Caco-2 (cell line): ENCODE data around the gene ZBED5. TPM values are rescaled to one million over a fixed set of nuclear protein-coding genes. Genes with fewer than 3 reads are reported as not detected.

Experiments used
- BruUV-seq: library from RNA; stranded (reverse); fragments of 400-500 nt; replicated peaks from 2 replicates; lab custom pipeline; 2021; lab: Mats Ljungman, UMichigan
- CTCF ChIA-PET: fragments of 300-600 bp; sonication (Branson Sonifier 250); formaldehyde crosslinking; loops from one replicate; lab custom pipeline; 2022; ENCODE audit warnings: antibody characterized with exemption; lab: Charles Lee
- POLR2A ChIA-PET: fragments of 300-600 bp; sonication (Branson Sonifier 250); formaldehyde crosslinking; loops from one replicate; lab custom pipeline; 2022; ENCODE audit warnings: antibody characterized with exemption; lab: Charles Lee
- DNase-seq, 2 experiments: peaks; one replicate each; pipeline versions ENCODE4 v3.0.0 to v3.0.0-alpha.2; 2020 to 2022
- H3K27me3 ChIP-seq: replicated peaks from 2 replicates; pipeline ENCODE4 v1.6.0; 2011; ENCODE audit warnings: low read length; ENCODE audit not compliant: control insufficient read depth, insufficient read depth
- H3K36me3 ChIP-seq: 2 replicates; pipeline ENCODE4 v1.5.1; 2011; ENCODE audit warnings: low read length; ENCODE audit not compliant: control insufficient read depth, insufficient read depth
- H3K4me1 ChIP-seq: fragments of 250-450 bp; sonication (Bioruptor Pico); 2 replicates; pipeline ENCODE4 v1.5.1; 2020; ENCODE audit warnings: mild to moderate bottlenecking
- H3K4me3 ChIP-seq: 2 replicates; pipeline ENCODE4 v1.5.1; 2011; ENCODE audit warnings: low read depth, mild to moderate bottlenecking, control low read depth, low read length
- H3K9me3 ChIP-seq: fragments of 250-450 bp; sonication (Bioruptor Pico); 2 replicates; pipeline ENCODE4 v1.5.1; 2020; ENCODE audit warnings: mild to moderate bottlenecking, moderate library complexity
- H3K27ac Mint-ChIP-seq: one replicate; pipeline ENCODE4 v1.8.0; 2022; ENCODE audit warnings: mixed read lengths; ENCODE audit not compliant: unreplicated experiment
- H3K27me3 Mint-ChIP-seq: one replicate; pipeline ENCODE4 v1.8.0; 2022; ENCODE audit warnings: mixed read lengths; ENCODE audit not compliant: insufficient read depth, unreplicated experiment
- H3K36me3 Mint-ChIP-seq: one replicate; pipeline ENCODE4 v1.8.0; 2022; ENCODE audit warnings: mild to moderate bottlenecking, mixed read lengths; ENCODE audit not compliant: insufficient read depth, unreplicated experiment
- H3K4me1 Mint-ChIP-seq: one replicate; pipeline ENCODE4 v1.8.0; 2022; ENCODE audit warnings: low read depth, mixed read lengths; ENCODE audit not compliant: unreplicated experiment
- H3K4me3 Mint-ChIP-seq: one replicate; pipeline ENCODE4 v1.8.0; 2022; ENCODE audit warnings: mild to moderate bottlenecking, moderate library complexity, mixed read lengths; ENCODE audit not compliant: unreplicated experiment
- H3K9me3 Mint-ChIP-seq: one replicate; pipeline ENCODE4 v1.8.0; 2022; ENCODE audit warnings: mixed read lengths; ENCODE audit not compliant: unreplicated experiment
- intact Hi-C: fragments of 100-400 bp; cut with micrococcal nuclease; formaldehyde crosslinking; loops from one replicate; pipeline ENCODE4 v1.10.0; 2022; ENCODE audit not compliant: unreplicated experiment
- total RNA-seq: library from RNA; stranded (reverse); gene quantifications from 2 replicates; pipeline ENCODE4 v1.2.3, GENCODE V29; 2022
- TF ChIP-seq, protein P1 (sequence below), 2 experiments: fragments of 200-600 bp in 1 of 2; IDR thresholded peaks; 1 replicate in 1 of 2; 2 replicates in 1 of 2; pipeline versions ENCODE4 v1.5.1 to v1.8.0; 2011 to 2022; ENCODE audit warnings: antibody characterized with exemption in 1 of 2, control low read depth in 1 of 2, inconsistent platforms in 1 of 2, low read depth in 1 of 2, low read length in 1 of 2, mild to moderate bottlenecking in 1 of 2, moderate library complexity in 1 of 2; ENCODE audit not compliant: insufficient read depth in 1 of 2, severe bottlenecking in 1 of 2, unreplicated experiment in 1 of 2

Gene ZBED5
- total RNA-seq, 1 experiment from 2014 or later = 53.2 TPM

DNA sequence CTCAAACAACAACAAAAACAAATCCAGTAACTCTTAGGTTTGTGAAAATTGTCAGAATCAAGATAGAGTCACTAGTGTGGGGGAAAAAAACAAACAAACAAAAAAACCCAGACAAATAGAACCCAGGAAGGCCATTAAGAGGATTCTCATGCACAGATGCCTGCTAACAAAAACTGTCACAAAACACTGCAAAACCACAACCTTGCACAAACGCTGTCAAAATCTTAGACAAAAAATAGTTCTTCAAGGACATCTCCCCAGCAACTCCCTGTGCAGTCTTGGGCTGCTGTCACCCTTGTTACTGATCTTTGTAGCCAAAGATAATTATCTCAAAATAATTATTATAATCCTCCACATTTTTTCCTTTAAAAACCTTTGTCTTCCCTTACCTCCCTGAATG lies 4.6 kb upstream of the ZBED5 start:
- no peaks in the 10 kb centered on the region for H3K9me3 Mint-ChIP-seq
- peaks cover 14% of the 10 kb centered on the region for H3K4me1 Mint-ChIP-seq
- Histone ChIP-seq H3K36me3 (no peaks in the 10 kb centered on the region), H3K4me1 (peaks cover 5% of the 10 kb centered on the region; the same call in 1 of the 2 replicates), H3K4me3 (no peak overlapping the region), H3K9me3 (no peaks in the 10 kb centered on the region), H3K27me3 (no peaks in the 10 kb centered on the region)
- CTCF ChIA-PET = interaction anchor here (0.6 kb wide), 1 partner anchor 16 kb away, joined by 4 read pairs; no protein-coding TSS in a partner anchor
- no peak overlapping the region for H3K4me3 Mint-ChIP-seq
- peaks cover 10% of the 10 kb centered on the region for H3K36me3 Mint-ChIP-seq
- TF ChIP-seq, protein P1, sequence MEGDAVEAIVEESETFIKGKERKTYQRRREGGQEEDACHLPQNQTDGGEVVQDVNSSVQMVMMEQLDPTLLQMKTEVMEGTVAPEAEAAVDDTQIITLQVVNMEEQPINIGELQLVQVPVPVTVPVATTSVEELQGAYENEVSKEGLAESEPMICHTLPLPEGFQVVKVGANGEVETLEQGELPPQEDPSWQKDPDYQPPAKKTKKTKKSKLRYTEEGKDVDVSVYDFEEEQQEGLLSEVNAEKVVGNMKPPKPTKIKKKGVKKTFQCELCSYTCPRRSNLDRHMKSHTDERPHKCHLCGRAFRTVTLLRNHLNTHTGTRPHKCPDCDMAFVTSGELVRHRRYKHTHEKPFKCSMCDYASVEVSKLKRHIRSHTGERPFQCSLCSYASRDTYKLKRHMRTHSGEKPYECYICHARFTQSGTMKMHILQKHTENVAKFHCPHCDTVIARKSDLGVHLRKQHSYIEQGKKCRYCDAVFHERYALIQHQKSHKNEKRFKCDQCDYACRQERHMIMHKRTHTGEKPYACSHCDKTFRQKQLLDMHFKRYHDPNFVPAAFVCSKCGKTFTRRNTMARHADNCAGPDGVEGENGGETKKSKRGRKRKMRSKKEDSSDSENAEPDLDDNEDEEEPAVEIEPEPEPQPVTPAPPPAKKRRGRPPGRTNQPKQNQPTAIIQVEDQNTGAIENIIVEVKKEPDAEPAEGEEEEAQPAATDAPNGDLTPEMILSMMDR (IDR thresholded peaks at IDR 0.05; ENCODE audit: insufficient read depth in 1 of 2, low read depth in 1 of 2, low read length in 1 of 2, severe bottlenecking in 1 of 2, unreplicated experiment in 1 of 2) = no peak
- BruUV-seq = no TSS peak
- no peak for DNase-seq
- intact Hi-C loops = no loop called here
- no peaks in the 10 kb centered on the region for H3K27me3 Mint-ChIP-seq
- H3K27ac Mint-ChIP-seq = no peak overlapping the region
- POLR2A ChIA-PET = no interaction called here

DNA sequence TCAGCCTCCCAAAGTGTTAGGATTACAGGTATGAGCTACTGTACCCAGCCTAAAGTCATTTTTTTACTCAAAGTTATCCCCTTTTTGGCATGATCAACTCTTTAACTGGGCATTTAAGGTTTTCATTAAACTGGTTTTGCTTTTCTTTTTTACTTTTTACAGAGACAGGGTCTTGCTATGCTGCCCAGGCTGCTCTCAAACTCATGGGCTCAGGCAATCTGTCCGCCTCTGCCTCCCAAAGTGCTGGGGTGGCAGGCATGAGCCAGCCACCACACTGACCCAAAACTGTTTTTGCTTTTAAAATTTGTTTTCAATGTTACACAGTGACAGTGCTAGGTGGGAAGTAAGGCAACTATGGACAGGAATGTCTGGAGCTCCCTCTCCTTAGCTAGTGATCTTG lies 3.9 kb upstream of the ZBED5 start:
- ChIA-PET POLR2A (no interaction called here), CTCF (interaction anchor here (0.6 kb wide), 1 partner anchor 47 kb away, joined by 3 read pairs; no protein-coding TSS in a partner anchor)
- Mint-ChIP-seq H3K27ac (no peak overlapping the region), H3K27me3 (no peaks in the 10 kb centered on the region), H3K4me1 (peaks cover 8% of the 10 kb centered on the region), H3K36me3 (peaks cover 12% of the 10 kb centered on the region), H3K4me3 (no peak overlapping the region), H3K9me3 (no peaks in the 10 kb centered on the region)
- TF ChIP-seq, protein P1 (IDR thresholded peaks at IDR 0.05; ENCODE audit: insufficient read depth in 1 of 2, low read depth in 1 of 2, low read length in 1 of 2, severe bottlenecking in 1 of 2, unreplicated experiment in 1 of 2) = no peak
- no peak overlapping the region for H3K4me3 ChIP-seq
- H3K9me3 ChIP-seq = no peaks in the 10 kb centered on the region
- intact Hi-C loops = no loop called here
- H3K36me3 ChIP-seq = no peaks in the 10 kb centered on the region
- no peak for DNase-seq
- H3K4me1 ChIP-seq = no peaks in the 10 kb centered on the region
- no peaks in the 10 kb centered on the region for H3K27me3 ChIP-seq
- no TSS peak for BruUV-seq

DNA sequence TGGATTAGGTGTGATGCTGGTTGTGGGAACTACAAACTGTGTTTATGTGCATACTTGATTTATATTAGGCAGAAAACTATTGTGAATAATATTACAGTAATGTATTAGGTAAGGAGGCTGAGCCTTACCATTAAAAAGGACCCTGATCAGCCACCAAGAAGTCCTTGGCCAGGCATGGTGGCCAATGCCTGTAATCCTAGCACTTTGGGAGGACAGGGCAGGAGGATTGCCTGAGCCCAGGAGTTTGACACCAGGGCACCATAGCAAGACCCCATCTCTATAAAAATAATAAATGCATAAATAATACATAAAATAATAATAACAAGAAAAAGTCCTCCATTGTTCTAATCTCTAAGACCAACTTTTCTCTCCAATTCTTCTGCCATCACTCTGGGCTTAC lies 3.2 kb upstream of the ZBED5 start:
- BruUV-seq = no TSS peak
- H3K9me3 Mint-ChIP-seq = no peaks in the 10 kb centered on the region
- intact Hi-C loops = no loop called here
- peaks cover 14% of the 10 kb centered on the region for H3K4me1 Mint-ChIP-seq
- H3K27me3 Mint-ChIP-seq = no peaks in the 10 kb centered on the region
- ChIA-PET POLR2A (interaction anchor here (1.0 kb wide), 1 partner anchor 52 kb away, joined by 4 read pairs; the partner anchor contains the start of gene EIF4G2), CTCF (interaction anchor here (0.6 kb wide), 1 partner anchor 46 kb away, joined by 3 read pairs; no protein-coding TSS in a partner anchor)
- Histone ChIP-seq H3K9me3 (no peaks in the 10 kb centered on the region), H3K27me3 (no peaks in the 10 kb centered on the region), H3K36me3 (no peaks in the 10 kb centered on the region), H3K4me3 (no peak overlapping the region), H3K4me1 (peaks cover 5% of the 10 kb centered on the region; the same call in 1 of the 2 replicates)
- H3K27ac Mint-ChIP-seq = no peak overlapping the region
- TF ChIP-seq, protein P1 (IDR thresholded peaks at IDR 0.05; ENCODE audit: insufficient read depth in 1 of 2, low read depth in 1 of 2, low read length in 1 of 2, severe bottlenecking in 1 of 2, unreplicated experiment in 1 of 2) = no peak
- peaks cover 20% of the 10 kb centered on the region for H3K36me3 Mint-ChIP-seq
- no peak for DNase-seq
- H3K4me3 Mint-ChIP-seq = no peak overlapping the region
